H1 (cell line): ENCODE results near the gene IKBIP.

ENCODE experiments used
- ATF2 ChIP-seq: IDR thresholded peaks from 2 replicates; pipeline ENCODE4 v1.6.1; 2012; ENCODE audit warnings: low read length, inconsistent platforms
- CREB1 ChIP-seq: IDR thresholded peaks from 2 replicates; pipeline ENCODE4 v1.6.1; 2012; ENCODE audit warnings: inconsistent platforms
- CTCF ChIP-seq, 3 experiments: IDR thresholded peaks; 1 replicate in 2 of 3; 2 replicates in 1 of 3; pipeline versions ENCODE4 v1.5.1 to v1.6.1; 2011; ENCODE audit warnings: low read length in 3 of 3, mild to moderate bottlenecking in 3 of 3, inconsistent platforms in 2 of 3, low read depth in 1 of 3, moderate library complexity in 1 of 3; ENCODE audit not compliant: insufficient read depth in 1 of 3; ENCODE audit errors: control extremely low read depth in 1 of 3
- E2F6 ChIP-seq: IDR thresholded peaks from 2 replicates; pipeline ENCODE4 v1.6.1; 2012; ENCODE audit warnings: inconsistent platforms
- JUN ChIP-seq: IDR thresholded peaks from 2 replicates; pipeline ENCODE4 v1.6.1; 2011; ENCODE audit warnings: low read depth, mild to moderate bottlenecking, improper control_type of control experiment, low read length
- KDM1A ChIP-seq: fragments of 200-600, 300-600 bp; sonication (generic); IDR thresholded peaks from 2 replicates; pipeline ENCODE4 v1.7.1; 2016; ENCODE audit warnings: mild to moderate bottlenecking, low read length, borderline replicate concordance
- POLR2A ChIP-seq, 2 experiments: IDR thresholded peaks; 1 replicate in 1 of 2; 2 replicates in 1 of 2; pipeline ENCODE4 v1.6.1; 2011; ENCODE audit warnings: low read depth in 2 of 2, low read length in 2 of 2, mild to moderate bottlenecking in 2 of 2; ENCODE audit errors: control extremely low read depth in 1 of 2
- POLR2AphosphoS5 ChIP-seq: IDR thresholded peaks from 2 replicates; pipeline ENCODE4 v1.6.1; 2011; ENCODE audit warnings: low read depth, low read length
- RXRA ChIP-seq: IDR thresholded peaks from 2 replicates; pipeline ENCODE4 v1.6.1; 2011; ENCODE audit warnings: low read depth, mild to moderate bottlenecking, low read length, moderate library complexity; ENCODE audit not compliant: insufficient read depth
- SP1 ChIP-seq: IDR thresholded peaks from 2 replicates; pipeline ENCODE4 v1.6.1; 2011; ENCODE audit warnings: low read depth, low read length
- TBP ChIP-seq: IDR thresholded peaks from 2 replicates; pipeline ENCODE4 v1.6.1; 2011; ENCODE audit warnings: low read depth, low read length, improper control_type of control experiment

- TF ChIP-seq KDM1A (no peak), CTCF (IDR thresholded peaks at IDR 0.05; ENCODE audit: control extremely low read depth in 1 of 3, insufficient read depth in 1 of 3, low read depth in 1 of 3, low read length in 3 of 3) (no peak), POLR2A (IDR thresholded peaks at IDR 0.05; ENCODE audit: control extremely low read depth in 1 of 2, low read depth in 2 of 2, low read length in 2 of 2) (no peak), JUN (no peak), SP1 (no peak), CREB1 (no peak), TBP (no peak), ATF2 (no peak), RXRA (no peak), POLR2AphosphoS5 (no peak), E2F6 (no peak)
These were observed 69.6 kb downstream of the IKBIP start for GRCh38 chr12:98575013-98575412.
